C4-2B (cell line): ENCODE results near the gene LEPR.

Source experiments
- ZFX ChIP-seq: fragments of 450-650 bp; IDR thresholded peaks from 2 replicates; pipeline ENCODE4 v1.6.1; 2017
- TF ChIP-seq, protein P1 (sequence below): fragments of 450-650 bp; conservative IDR thresholded peaks from 2 replicates; pipeline ENCODE4 v1.5.1; 2017; ENCODE audit warnings: mild to moderate bottlenecking

DNA sequence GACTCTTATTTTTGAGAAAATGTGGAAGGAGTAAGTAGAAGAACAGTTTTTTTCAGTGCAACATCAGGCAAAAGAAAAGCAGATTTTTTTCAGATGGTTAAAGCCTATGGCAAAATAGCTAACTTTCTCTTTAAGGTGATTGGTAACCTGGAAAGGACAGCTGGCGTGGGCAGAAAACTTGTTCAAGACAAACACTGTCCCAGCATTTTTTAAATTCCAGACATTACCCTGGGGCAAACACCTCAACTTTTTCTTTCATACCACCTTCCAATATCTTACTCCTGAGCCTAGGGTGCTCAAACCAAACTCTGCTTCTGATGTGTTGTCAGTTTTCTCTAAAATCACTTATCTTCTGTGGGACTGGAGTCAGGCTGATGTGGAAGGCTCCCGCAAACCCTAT lies 2.7 kb upstream of the LEPR start:
- TF ChIP-seq, protein P1, sequence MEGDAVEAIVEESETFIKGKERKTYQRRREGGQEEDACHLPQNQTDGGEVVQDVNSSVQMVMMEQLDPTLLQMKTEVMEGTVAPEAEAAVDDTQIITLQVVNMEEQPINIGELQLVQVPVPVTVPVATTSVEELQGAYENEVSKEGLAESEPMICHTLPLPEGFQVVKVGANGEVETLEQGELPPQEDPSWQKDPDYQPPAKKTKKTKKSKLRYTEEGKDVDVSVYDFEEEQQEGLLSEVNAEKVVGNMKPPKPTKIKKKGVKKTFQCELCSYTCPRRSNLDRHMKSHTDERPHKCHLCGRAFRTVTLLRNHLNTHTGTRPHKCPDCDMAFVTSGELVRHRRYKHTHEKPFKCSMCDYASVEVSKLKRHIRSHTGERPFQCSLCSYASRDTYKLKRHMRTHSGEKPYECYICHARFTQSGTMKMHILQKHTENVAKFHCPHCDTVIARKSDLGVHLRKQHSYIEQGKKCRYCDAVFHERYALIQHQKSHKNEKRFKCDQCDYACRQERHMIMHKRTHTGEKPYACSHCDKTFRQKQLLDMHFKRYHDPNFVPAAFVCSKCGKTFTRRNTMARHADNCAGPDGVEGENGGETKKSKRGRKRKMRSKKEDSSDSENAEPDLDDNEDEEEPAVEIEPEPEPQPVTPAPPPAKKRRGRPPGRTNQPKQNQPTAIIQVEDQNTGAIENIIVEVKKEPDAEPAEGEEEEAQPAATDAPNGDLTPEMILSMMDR, result no peak
- no peak for TF ChIP-seq ZFX
